Left cardiac atrium (tissue), 4 donors: ENCODE measurements around the gene WNT3A. TPM values are rescaled to one million over a fixed set of nuclear protein-coding genes. Genes with fewer than 3 reads are reported as not detected.

Experiments
- ATAC-seq, 2 donors: fragments of 200-7000 bp; cut with Tn5 transposase; one replicate each; pipeline ENCODE4 v1.9.1; 2020; ENCODE audit warnings: mild to moderate bottlenecking in 2 of 2, moderate library complexity in 2 of 2
- DNase-seq: peaks from one replicate; pipeline ENCODE4 v3.0.0-alpha.2; 2020
- intact Hi-C, 2 donors: fragments of 100-400 bp; cut with DNase I; formaldehyde crosslinking; loops; one replicate each; pipeline versions ENCODE4 v1.14.1 to v1.15.1; 2022 to 2023
- microRNA-seq, 2 donors: library from miRNA; unstranded; fragments of <30 nt; microRNA quantifications; one replicate each; pipeline ENCODE4 v1.2.0, GENCODE V29; 2020
- total RNA-seq, 2 donors: library from RNA; stranded (reverse); fragmentation: NEBNext Ultra II Directional; extraction: Animal tissue kit (Norgen Biotek cat#: 25700); gene quantifications; one replicate each; pipeline ENCODE4 v1.2.1, GENCODE V29; 2021
- donor health status: DM: no; HTN: yes; CAD: no.
- donor health status: DM: no; HTN: yes; CAD: no; lungs with severe emphysema.
- donor health status: DM: yes; HTN: yes; CAD: no.
- donor health status: Dilated cardiomyopathy.

The WNT3A gene
- total RNA-seq, 2 donors from 2014 or later, result not detected

DNA sequence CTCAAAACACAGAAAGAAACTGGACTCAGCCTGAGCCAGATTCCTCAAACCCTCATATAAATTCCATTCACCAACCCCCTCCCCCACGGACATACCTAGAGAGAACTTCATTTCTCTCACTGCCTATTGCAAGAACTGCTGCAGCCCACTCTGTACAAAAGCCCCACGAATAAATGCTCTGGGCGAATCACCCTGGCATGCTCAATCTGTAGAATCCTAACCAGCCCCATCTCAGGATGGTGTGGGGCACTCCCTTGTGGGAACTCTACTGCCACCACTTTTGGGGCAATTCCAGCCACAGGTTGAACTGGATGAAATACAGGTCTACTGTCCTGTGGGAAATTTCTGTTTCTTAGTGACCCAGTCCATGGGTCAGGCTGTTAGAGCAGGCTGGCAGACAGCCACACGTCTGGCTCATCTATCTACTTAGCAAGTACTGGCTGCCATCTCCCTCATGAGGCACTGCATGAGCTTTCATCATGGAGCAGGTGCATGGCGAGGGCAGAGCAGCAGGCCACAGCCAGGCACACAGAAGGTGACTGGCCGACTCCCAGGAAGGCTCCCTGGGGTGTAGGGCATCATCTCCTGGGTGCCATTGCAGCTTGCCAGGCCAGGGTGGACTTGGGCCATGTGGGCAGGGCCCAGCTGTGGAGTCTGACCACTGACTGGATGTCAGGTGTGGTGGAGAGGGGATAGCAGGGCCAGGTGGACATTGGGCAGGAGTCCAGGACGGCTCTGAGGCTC lies 97.9 kb downstream of the WNT3A start:
- DNase-seq, result no peak
- ATAC-seq, result no peak
- intact Hi-C loops, result no loop called here

DNA sequence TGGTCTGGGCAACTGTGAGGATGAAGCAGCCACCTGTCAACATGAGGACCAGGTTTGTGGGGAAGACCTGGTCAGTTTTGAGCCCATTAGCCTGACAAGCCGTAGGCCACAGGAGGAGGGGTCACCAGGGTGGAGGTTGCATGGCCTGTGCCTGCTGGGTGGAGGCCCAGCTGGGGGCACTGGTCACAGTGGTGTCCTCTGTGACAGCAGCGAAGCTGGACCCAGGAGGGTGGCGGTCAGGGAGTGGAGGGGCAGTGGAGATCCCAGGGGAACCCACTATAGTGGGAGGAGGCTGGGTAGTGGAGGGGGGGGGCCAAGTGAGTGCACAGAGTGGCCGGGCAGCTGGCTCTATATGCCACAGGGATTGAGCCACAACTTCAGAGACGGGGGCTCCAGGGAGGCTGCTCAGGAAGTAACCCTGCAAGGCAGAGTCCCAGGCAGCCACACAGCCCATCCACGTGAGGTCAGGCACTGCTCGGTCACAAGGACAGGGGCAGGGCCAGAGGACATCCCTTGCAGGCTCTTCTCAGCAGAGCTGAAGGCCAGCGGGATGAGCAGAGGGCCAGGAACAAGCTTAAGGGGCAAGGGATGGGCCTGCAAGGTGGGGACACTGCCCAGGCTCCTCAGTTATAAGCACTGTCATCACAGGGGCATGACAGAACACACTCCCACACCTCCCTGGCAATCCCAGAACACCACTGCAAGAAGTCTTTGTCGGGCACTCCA lies 98.6 kb downstream of the WNT3A start:
- intact Hi-C loops, result no loop called here
- DNase-seq, result no peak
- ATAC-seq, result no peak

DNA sequence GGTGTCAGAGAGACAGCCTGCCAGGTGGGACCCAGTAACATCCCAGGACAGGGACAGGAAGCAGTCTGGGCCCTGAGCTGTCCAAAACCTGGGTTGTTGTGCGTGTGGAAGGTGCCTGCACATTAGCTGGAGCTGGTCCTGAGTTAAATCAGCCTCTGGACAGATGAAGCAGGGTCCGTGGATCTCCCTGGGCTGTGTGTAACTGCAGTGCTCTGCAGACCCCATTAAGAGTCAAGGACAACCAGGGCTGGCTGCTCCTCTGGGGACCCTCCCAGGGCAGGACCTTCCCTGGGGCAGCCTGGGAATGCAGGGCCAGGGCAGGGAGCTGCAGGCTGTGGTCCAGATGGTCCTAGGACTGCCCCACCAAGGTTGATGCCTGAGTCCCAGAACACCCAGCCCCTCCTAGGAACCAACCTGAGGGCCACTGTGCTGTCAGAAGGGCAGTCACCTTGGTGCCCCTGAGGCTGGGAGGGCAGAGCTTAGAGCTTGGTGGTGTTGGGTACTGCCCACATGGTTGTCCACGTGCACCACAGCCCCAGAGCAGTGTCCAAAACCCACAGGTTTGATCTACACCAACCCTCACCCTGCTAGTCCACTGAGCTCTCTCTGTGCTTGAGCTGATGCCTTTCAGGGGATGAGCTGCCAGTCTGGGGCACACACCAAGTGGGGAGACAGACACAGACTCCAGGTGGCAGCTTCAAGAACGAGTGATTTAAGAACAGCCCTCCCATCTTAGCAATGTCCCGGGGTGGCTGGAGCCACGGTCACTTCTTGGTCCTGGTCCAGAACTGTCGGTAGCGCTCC lies 99.4 kb downstream of the WNT3A start:
- no peak for ATAC-seq
- DNase-seq, result no peak
- intact Hi-C loops, result no loop called here

DNA sequence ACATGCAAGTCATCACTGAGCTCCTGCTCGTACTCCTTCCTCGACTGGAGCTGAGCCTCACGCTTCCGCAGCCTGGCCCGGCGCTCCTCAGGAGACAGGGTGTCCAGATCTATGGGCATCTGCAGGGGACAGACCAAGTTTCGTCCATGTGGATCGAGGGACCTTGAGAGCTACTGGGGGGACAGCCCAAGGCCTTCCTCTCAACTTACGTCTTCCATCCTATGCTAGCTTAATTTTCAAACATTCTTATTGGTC lies 99.9 kb downstream of the WNT3A start:
- ATAC-seq (no peak), DNase-seq (no peak)
- intact Hi-C loops, result no loop called here

DNA sequence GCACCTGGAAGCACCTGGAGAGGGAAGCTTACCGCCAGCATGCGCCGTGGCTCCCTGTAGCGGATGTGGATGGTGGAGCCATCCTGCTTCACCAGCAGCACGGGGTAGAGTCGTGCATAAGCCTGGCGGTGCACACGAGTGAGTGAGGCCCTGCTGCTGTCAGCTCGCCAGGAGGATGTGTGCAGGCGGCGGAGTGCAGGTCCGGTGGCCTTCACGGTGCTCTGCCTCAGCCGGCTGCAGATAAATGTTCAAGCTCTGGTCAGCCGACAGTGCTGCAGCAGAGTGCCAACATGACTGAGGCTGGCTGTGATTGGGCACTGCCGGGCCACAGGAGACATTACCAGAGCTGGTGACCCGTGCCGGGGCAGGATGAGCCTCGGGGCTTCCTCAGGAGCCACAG lies 100.8 kb downstream of the WNT3A start:
- ATAC-seq (no peak), DNase-seq (no peak)
- intact Hi-C loops, result no loop called here

- intact Hi-C loops, result no loop called here
- no peak for ATAC-seq
- no peak for DNase-seq
These were observed 101.4 kb downstream of the WNT3A start for GRCh38 chr1:228108055-228108690.

- intact Hi-C loops, result no loop called here
- ATAC-seq (no peak), DNase-seq (no peak)
These were observed 101.9 kb downstream of the WNT3A start for GRCh38 chr1:228108742-228109072.

DNA sequence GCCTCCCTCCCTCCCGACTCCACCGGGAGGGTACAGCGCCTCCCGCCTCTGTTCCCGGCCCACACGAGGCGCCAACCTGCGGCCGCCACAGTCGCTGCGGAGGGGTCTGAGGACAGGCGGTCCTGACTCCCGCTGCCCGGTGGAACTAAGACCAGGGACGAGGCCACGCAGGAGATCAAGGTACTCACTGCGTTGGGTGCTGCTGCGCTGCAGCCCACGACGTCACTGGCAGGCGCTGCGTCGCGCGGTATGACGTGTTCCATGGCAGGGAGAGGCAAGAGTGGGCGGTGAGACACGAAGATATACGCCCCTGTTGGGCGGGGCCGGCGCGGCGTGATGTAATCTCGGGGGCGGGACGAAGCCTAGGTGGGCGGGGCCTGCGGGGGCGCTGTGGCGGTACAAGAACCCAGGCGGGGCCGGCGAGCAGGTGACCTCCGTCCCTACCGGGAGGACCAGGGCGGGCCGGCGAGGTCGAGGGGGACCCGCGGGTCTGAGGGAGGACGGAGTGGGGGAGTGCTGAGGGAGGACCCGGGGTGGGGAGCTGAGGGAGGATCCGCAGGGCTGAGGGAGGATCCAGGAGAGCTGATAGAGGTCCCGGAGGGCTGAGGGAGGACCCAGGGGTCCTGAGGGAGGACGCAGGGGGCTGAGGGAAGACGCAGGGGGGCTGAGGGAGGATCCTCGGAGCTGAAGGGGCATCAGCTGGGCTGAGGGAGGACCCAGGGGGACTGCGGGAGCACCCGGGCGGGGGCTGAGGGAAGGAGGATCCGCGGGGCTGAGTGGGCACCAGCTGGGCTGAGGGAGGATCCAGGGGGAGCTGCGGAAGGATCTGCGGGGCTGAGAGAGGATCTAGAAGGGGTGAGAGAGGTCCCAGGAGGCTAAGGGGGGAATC lies 102.5 kb downstream of the WNT3A start, which contains the start of gene MRPL55:
TSS of gene MRPL55 (minus strand) at position 227 of the 889 bp plus-strand sequence. CDS start 1,039 bp downstream, outside the sequence.
- DNase-seq (peak; percentile 97), ATAC-seq (peak; percentile 97 to 99)
- intact Hi-C loops, result no loop called here

- no peak for DNase-seq
- intact Hi-C loops, result no loop called here
- ATAC-seq, result peak; percentile 0 to 5
These were observed 103.2 kb downstream of the WNT3A start for GRCh38 chr1:228109962-228110488.

- no peak for ATAC-seq
- intact Hi-C loops, result no loop called here
- no peak for DNase-seq
These were observed 103.8 kb downstream of the WNT3A start for GRCh38 chr1:228110556-228110955.

Small RNA genes within 50 kb of the gene (microRNA-seq; reads per million reads assigned to microRNA genes)
- gene MIR3620, result 1.2 to 2.7 reads per million in 2 donors

Other genes starting within 250 kb of the WNT3A start
- gene PRSS38, start 191.3 kb upstream of the WNT3A start, total RNA-seq, result not detected
- gene WNT9A, start 59.1 kb upstream of the WNT3A start, total RNA-seq, result 1 to 10 TPM in 1 of 2 donors, under 1 TPM in 1; 0.80 to 1.1 TPM
- gene ARF1, start 75.7 kb downstream of the WNT3A start, total RNA-seq, result 100 to 1,000 TPM; 295 to 397 TPM
- gene C1orf35, start 96.3 kb downstream of the WNT3A start, total RNA-seq, result 1 to 10 TPM; 7.7 to 8.0 TPM
- gene MRPL55, start 102.3 kb downstream of the WNT3A start, total RNA-seq, result 10 to 100 TPM; 43.5 to 48.9 TPM
- 100 to 1,000 TPM; 153 to 185 TPM for gene GUK1, start 133.3 kb downstream of the WNT3A start, total RNA-seq
- gene GJC2, start 142.9 kb downstream of the WNT3A start, total RNA-seq, result 1 to 10 TPM; 2.2 to 2.3 TPM
- 10 to 100 TPM; 10.4 to 10.5 TPM for gene IBA57, start 158.8 kb downstream of the WNT3A start, total RNA-seq
- gene OBSCN, start 201.0 kb downstream of the WNT3A start, total RNA-seq, result 100 to 1,000 TPM; 194 to 201 TPM